Right lobe of liver (tissue), 4 donors: Measurements from ENCODE around the gene DIDO1.

Source experiments
- POLR2A ChIP-seq: fragments of 450-650 bp; IDR thresholded peaks from one replicate; pipeline ENCODE4 v1.6.1; 2017; ENCODE audit warnings: antibody characterized with exemption, mild to moderate bottlenecking
- TF ChIP-seq, protein P1 (sequence below), 4 donors: fragments of 200-600 bp in 3 of 4; fragments of 450-650 bp in 1 of 4; IDR thresholded peaks; one replicate each; pipeline versions ENCODE4 v1.5.1 to v1.8.0; 2016 to 2022; ENCODE audit warnings: antibody characterized with exemption in 4 of 4, mild to moderate bottlenecking in 2 of 4
- donor health status: DM: no; HTN: no; CAD: no.
- donor health status: DM: no; HTN: no; CAD: no.
- donor health status: DM: no; HTN: yes; CAD: no.

DNA sequence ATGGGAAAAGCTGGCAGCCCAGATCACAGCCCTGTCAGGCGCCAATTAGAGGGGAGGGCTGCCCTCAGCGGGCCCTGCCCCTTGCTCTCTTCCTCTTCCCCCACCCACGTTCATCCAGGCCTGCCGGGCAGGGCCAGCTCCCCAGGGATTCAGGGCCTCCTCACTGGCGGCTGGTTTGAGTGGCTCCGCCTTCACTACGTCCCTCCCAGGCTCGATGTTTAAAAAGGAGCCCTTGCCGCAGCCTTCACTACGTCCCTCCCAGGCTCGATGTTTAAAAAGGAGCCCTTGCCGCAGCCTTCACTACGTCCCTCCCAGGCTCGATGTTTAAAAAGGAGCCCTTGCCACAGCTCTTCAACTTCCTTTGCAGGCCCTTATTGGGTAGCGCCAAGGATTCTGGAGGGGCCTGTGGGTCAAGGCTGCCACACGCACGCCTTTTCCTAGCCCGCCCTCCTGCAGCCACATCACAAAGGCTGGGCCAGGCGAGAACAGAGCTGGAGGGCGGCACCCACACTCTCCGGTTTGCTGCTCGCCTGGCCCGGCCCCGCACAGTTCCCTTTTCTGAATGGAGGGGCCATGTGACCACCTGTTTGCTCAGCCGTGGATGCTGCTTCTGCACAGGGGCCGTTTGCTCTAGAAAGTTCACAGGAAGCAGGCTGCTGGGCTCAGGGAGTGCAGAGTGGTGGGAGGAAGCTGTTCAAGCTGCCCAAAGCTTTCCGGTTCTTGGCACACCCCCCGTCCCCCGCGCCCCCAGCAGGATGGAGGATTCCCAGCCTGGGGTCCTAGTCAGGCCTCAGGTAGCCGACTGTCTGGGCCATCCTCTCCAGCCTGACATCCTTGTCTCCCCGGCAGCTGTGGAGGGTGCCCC, 27.8 kb upstream of the DIDO1 start:
- TF ChIP-seq POLR2A, result peak; percentile 60
- TF ChIP-seq, protein P1, sequence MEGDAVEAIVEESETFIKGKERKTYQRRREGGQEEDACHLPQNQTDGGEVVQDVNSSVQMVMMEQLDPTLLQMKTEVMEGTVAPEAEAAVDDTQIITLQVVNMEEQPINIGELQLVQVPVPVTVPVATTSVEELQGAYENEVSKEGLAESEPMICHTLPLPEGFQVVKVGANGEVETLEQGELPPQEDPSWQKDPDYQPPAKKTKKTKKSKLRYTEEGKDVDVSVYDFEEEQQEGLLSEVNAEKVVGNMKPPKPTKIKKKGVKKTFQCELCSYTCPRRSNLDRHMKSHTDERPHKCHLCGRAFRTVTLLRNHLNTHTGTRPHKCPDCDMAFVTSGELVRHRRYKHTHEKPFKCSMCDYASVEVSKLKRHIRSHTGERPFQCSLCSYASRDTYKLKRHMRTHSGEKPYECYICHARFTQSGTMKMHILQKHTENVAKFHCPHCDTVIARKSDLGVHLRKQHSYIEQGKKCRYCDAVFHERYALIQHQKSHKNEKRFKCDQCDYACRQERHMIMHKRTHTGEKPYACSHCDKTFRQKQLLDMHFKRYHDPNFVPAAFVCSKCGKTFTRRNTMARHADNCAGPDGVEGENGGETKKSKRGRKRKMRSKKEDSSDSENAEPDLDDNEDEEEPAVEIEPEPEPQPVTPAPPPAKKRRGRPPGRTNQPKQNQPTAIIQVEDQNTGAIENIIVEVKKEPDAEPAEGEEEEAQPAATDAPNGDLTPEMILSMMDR (IDR thresholded peaks at IDR 0.05), result no peak
